ENCODE data around the gene ATF6.
A peak's percentile ranks its signal among the peaks of the same experiment; 100 is the strongest.

The ATF6 gene

GRCh38 chr1:161945306-161946060 is 179.4 kb downstream of the ATF6 start:
- no peak for DNase-seq

GRCh38 chr1:161946071-161946987 is 180.2 kb downstream of the ATF6 start:
- DNase-seq = no peak

GRCh38 chr1:161948435-161948834 is 182.3 kb downstream of the ATF6 start:
- DNase-seq = no peak

GRCh38 chr1:161949548-161949947 is 183.4 kb downstream of the ATF6 start:
- no peak for DNase-seq

- no peak for DNase-seq
Observed at GRCh38 chr1:161950377-161950776, 184.3 kb downstream of the ATF6 start.

GRCh38 chr1:161951646-161952045 is 185.5 kb downstream of the ATF6 start:
- DNase-seq = no peak

GRCh38 chr1:161952607-161953172 is 186.6 kb downstream of the ATF6 start:
- no peak for DNase-seq

- no peak for DNase-seq
Observed at GRCh38 chr1:161953256-161953920, 187.3 kb downstream of the ATF6 start.

GRCh38 chr1:161954050-161954449 is 187.9 kb downstream of the ATF6 start:
- DNase-seq = no peak

- no peak for DNase-seq
Observed at GRCh38 chr1:161954466-161954865, 188.3 kb downstream of the ATF6 start.

- DNase-seq = no peak
Observed at GRCh38 chr1:161955606-161956005, 189.5 kb downstream of the ATF6 start.

- DNase-seq = no peak
Observed at GRCh38 chr1:161956097-161956496, 190.0 kb downstream of the ATF6 start.

- no peak for DNase-seq
Observed at GRCh38 chr1:161956930-161957329, 190.8 kb downstream of the ATF6 start.

GRCh38 chr1:161958425-161958824 is 192.3 kb downstream of the ATF6 start:
- DNase-seq = no peak

GRCh38 chr1:161962091-161962887 is 196.2 kb downstream of the ATF6 start:
- peak; percentile 72 for DNase-seq

GRCh38 chr1:161966067-161966466 is 199.9 kb downstream of the ATF6 start:
- DNase-seq = peak; percentile 47

GRCh38 chr1:161970036-161970435 is 203.9 kb downstream of the ATF6 start:
- no peak for DNase-seq

- peak; percentile 43 for DNase-seq
Observed at GRCh38 chr1:161970633-161971032, 204.5 kb downstream of the ATF6 start.

GRCh38 chr1:161972828-161973227 is 206.7 kb downstream of the ATF6 start:
- no peak for DNase-seq

GRCh38 chr1:161973924-161974845 is 208.1 kb downstream of the ATF6 start:
- no peak for DNase-seq

Data from activated CD8-positive, alpha-beta memory T cell treated with anti-CD3 and anti-CD28 coated beads for 24 hours (primary cell).